Motor neuron (in vitro differentiated cells): ENCODE data around the gene ANKRD30A. TPM values are rescaled to one million over a fixed set of nuclear protein-coding genes. Genes with fewer than 3 reads are reported as not detected.
"Not testable (repeated sequence)": the region's sequence is repeated elsewhere in the genome, so short reads cannot be mapped to it uniquely, and the experiment has no call there.

ENCODE experiments used
- ATAC-seq, 8 experiments: fragments of 200-7000 bp; cut with Tn5 transposase; replicated peaks in 6 of 8; 2 replicates each; pipeline ENCODE4 v1.8.0; 2021; ENCODE audit warnings: mild to moderate bottlenecking in 8 of 8, moderate library complexity in 8 of 8
- H3K27ac ChIP-seq, 2 donors: fragments of 250-450 bp; sonication (Bioruptor Pico); 2 replicates each; pipeline ENCODE4 v1.9.0; 2021; ENCODE audit warnings: antibody characterized with exemption in 2 of 2, mild to moderate bottlenecking in 2 of 2, moderate library complexity in 1 of 2
- H3K4me1 ChIP-seq, 2 donors: fragments of 250-450 bp; sonication (Bioruptor Pico); replicated peaks in 1 of 2; 2 replicates each; pipeline ENCODE4 v1.6.1; 2021; ENCODE audit warnings: antibody characterized with exemption in 2 of 2, mild to moderate bottlenecking in 2 of 2, moderate library complexity in 1 of 2
- H3K4me3 ChIP-seq, 5 donors: fragments of 250-450 bp; sonication (Bioruptor Pico); 2 replicates each; pipeline ENCODE4 v1.9.0; 2021; ENCODE audit warnings: antibody characterized with exemption in 5 of 5, mild to moderate bottlenecking in 5 of 5, moderate library complexity in 4 of 5
- WGBS, 10 experiments: fragments of 450-650 bp; shearing (Covaris generic); methylation state at CpG; one replicate each; pipeline ENCODE4 v1.0.0; 2022; 5-methylcytosine and 5-hydroxymethylcytosine counted together
- in situ Hi-C, 9 experiments: fragments of 400-800 bp; cut with MboI; loops; one replicate each; pipeline ENCODE4 v1.15.0; 2021; ENCODE audit warnings: low sequenced_read_pairs in 9 of 9, low pct_unique_long_range_greater_than_20kb in 2 of 9; ENCODE audit not compliant: unreplicated experiment in 9 of 9
- total RNA-seq, 8 experiments: library from RNA; unstranded; fragments of 300-600 nt; gene quantifications; 2 replicates each; pipeline versions ENCODE4 v1.2.3 to v1.2.4, GENCODE V29; 2022

Gene ANKRD30A
- total RNA-seq, 8 experiments from 2014 or later = 0.14 to 0.52 (median 0.18) TPM; not detected in 4

DNA sequence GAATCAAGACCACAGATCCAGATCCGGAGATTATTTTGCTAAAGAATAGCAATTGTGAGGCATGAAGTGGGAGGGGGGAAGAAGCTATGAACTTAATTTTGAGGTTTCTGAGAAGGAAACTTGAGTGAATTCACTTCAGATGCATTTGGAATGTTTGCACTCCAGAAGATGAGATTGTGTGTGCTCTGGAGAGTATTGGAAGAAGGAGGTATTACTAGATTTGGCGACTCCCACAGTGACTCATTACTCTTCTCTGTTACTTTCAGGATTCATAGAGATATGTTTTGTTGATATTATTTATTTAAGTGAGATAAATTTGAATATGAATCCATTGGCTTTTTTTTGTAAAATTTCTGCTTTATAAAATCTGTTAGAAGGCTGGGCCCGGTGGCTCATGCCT is 80.7 kb downstream of the ANKRD30A start:
- Histone ChIP-seq H3K27ac (no peak overlapping the region), H3K4me3 (no peak overlapping the region), H3K4me1 (no peaks in the 10 kb centered on the region)
- WGBS, 10 experiments = 0 to 100% (median 61%) methylated on average over 1 to 3 of the region's 3 CpGs
- in situ Hi-C loops = no loop called here
- ATAC-seq = no peak

DNA sequence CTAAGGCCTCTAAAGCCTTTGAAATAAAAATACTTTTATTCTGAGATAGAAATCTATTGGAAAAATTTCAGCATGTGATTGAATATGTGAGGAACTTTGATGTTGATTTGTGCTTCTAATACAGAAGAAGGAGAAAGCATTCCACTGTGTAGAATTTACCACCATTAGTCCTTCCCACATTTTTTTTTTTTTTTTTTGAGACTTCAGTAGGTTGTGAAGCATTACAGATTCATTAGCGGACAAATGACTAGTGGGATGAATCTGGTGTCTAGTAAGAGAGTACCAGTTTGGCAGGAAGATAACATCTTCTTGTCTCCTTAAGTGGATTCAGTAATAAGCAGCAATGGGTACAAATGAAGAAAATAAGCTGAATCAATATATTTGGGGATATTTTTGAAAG is 95.5 kb downstream of the ANKRD30A start:
- WGBS, 10 experiments = 0 to 56% (median 17%) methylated on average over 1 of the region's 1 CpG; no CpG with 5 or more reads in 7 of the 10 experiments
- Histone ChIP-seq H3K4me3 (no peak overlapping the region), H3K27ac (no peak overlapping the region), H3K4me1 (peaks cover 13 to 20% of the 10 kb centered on the region in 2 donors)
- ATAC-seq = peak in 2 of 8 experiments; percentile 56 to 61
- in situ Hi-C loops = no loop called here

DNA sequence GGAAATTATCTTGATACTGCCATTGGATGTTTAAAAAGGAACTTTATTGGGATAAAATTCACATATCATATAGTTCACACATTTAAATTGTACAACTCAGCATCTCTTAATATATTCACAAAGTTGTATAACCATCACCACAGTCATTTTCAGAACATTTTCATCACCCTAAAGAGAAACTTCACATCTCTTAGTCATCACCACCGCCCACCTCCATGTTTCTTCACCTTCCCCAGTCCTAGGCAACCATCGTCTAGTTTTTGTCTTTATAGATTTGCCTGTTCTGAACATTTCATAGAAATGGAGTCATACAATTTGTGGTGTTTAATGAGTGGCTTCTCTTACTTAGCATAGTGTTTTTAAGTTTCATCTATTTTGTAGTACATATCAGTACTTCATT is 96.6 kb downstream of the ANKRD30A start:
- Histone ChIP-seq H3K4me1 (peaks cover 13 to 16% of the 10 kb centered on the region in 2 donors), H3K4me3 (no peak overlapping the region), H3K27ac (no peak overlapping the region)
- ATAC-seq = no peak
- WGBS, 10 experiments = 0 to 70% (median 0%) methylated on average over 1 to 2 of the region's 2 CpGs; no CpG with 5 or more reads in 2 of the 10 experiments
- in situ Hi-C loops = no loop called here

DNA sequence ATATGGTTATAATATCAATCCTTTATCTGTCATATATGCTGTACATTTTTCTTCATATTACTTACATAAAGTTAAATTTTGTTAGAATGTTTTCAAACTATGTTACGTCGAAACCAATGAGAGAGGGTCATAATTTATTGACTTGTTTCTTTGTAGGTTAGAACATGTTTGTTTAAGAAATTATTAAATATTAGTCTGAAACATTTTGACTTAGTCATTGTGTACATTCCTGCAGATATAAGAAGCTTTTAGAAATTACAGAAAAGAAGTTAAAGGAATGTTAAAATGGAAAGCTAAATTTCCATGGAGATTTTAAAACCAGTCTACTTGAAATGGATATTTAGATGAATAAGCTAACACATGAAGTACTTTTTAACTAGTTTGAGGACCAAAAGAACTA is 99.8 kb downstream of the ANKRD30A start:
- no peak for ATAC-seq
- H3K4me3 ChIP-seq = no peak overlapping the region
- in situ Hi-C loops = no loop called here
- 6 to 100% (median 63%) methylated on average over 2 of the region's 2 CpGs for WGBS, 10 experiments
- H3K27ac ChIP-seq = no peak overlapping the region
- peaks cover 5 to 15% of the 10 kb centered on the region in 2 donors for H3K4me1 ChIP-seq

DNA sequence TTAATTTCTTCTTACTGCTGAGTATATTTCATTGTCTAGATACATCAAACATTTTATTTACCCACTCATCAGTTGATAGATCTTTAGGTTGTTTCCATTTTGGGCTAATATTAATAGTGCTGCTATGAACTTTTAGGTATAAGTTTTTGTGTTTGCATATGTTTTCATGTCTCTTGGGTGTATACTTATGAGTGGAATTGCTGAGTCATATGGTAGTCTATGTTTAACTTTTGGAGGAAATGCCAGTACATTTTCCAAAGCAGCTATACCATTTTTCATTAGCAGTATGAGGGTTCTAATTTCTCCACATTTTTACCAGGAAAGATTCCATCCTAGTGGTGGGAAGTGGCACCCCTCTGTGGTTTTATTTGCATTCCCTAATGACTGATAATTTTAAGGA is 101.1 kb downstream of the ANKRD30A start:
- no peak for ATAC-seq
- Histone ChIP-seq H3K27ac (no peak overlapping the region), H3K4me1 (peaks cover 0 to 5% of the 10 kb centered on the region in 2 donors), H3K4me3 (no peak overlapping the region)
- in situ Hi-C loops = no loop called here

DNA sequence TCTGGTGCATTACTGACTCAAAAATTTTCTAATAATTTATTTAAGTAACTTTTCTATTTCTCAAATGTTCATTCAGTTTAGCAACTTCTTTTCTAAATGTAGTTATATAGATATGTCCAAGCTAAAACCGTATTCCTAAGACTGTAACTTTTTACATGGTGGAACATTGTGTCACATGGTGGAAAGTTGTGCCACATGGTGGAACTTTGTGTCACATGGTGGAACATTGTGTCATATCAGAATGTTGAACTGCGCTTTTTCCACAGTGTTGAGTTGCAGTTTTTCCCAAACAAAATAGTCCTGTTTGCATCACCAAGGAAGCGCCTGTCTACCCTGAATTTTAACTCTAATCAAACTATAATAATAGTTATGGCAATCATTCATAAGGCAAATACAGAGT is 109.3 kb downstream of the ANKRD30A start:
- in situ Hi-C loops = no loop called here
- Histone ChIP-seq H3K4me3 (no peak overlapping the region), H3K27ac (no peak overlapping the region), H3K4me1 (no peaks in the 10 kb centered on the region)
- WGBS, 10 experiments = 10 to 93% (median 44%) methylated on average over 2 to 3 of the region's 3 CpGs; no CpG with 5 or more reads in 1 of the 10 experiments
- no peak for ATAC-seq

DNA sequence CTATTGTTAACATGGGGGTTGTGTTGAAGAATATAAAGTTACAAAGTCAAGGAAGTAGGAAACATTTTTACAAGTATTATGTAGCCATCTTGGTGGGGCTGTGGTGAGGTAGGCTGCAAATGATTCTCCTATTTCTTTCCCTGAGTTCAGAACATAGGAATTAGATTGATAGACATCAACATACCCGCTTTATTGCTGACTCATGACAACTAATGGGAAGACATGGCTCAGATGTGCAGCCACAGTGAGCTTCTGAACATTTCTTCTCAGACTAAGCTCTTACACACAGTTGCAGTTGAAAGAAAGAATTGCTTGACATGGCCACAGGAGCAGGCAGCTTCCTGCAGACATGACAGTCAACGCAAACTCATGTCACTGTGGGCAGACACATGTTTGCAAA is 110.7 kb downstream of the ANKRD30A start:
- no peak for ATAC-seq
- no peaks in the 10 kb centered on the region for H3K4me1 ChIP-seq
- WGBS, 10 experiments = 0 to 100% (median 41%) methylated on average over 1 to 2 of the region's 2 CpGs; no CpG with 5 or more reads in 2 of the 10 experiments
- in situ Hi-C loops = no loop called here
- no peak overlapping the region for H3K27ac ChIP-seq
- no peak overlapping the region for H3K4me3 ChIP-seq

DNA sequence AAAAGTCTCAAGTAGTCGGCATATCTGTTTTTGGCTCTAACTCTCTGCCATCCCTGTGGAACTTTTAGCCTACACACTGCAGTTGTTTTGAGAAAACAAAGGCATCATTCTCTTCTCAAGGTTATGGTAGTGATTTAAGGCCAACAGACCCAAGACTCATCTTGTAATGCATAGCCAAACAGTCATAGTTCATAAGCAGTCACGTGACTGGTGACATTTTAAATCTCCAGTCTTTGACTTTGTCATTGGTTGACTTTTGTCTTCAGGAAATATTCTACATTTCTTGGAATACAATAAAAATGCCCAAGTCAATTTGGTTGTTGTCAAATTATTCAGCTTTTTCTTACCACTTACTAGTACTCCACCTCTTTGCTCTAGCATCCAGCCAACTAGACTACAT is 114.8 kb downstream of the ANKRD30A start:
- in situ Hi-C loops = no loop called here
- Histone ChIP-seq H3K27ac (no peak overlapping the region), H3K4me1 (no peaks in the 10 kb centered on the region), H3K4me3 (no peak overlapping the region)
- ATAC-seq = no peak
- WGBS, 10 experiments = 15 to 100% (median 43%) methylated on average over 1 to 2 of the region's 2 CpGs; no CpG with 5 or more reads in 3 of the 10 experiments

DNA sequence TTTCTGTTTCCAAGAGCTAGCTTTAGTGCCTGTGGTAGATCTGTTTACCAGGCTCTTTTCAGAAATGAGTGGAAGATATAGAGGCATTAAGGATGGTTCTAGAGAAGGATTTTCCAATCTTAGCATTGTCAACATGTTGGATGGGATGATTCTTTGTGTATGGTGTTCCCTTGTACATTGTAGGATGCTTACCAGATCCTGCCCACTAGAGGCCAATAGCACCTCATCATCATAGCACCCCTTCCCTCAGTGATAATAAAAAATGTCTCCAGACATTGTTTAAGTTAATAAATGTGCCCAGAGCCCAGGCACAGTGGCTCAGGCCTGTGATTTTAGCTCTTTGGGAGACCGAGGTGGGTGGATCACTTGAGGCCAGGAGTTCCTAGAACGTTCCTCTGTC is 121.2 kb downstream of the ANKRD30A start:
- WGBS, 10 experiments = 0 to 100% (median 29%) methylated on average over 1 to 2 of the region's 2 CpGs; no CpG with 5 or more reads in 2 of the 10 experiments
- no peak overlapping the region for H3K4me3 ChIP-seq
- no peak overlapping the region for H3K27ac ChIP-seq
- no peaks in the 10 kb centered on the region for H3K4me1 ChIP-seq
- in situ Hi-C loops = no loop called here
- no peak for ATAC-seq

DNA sequence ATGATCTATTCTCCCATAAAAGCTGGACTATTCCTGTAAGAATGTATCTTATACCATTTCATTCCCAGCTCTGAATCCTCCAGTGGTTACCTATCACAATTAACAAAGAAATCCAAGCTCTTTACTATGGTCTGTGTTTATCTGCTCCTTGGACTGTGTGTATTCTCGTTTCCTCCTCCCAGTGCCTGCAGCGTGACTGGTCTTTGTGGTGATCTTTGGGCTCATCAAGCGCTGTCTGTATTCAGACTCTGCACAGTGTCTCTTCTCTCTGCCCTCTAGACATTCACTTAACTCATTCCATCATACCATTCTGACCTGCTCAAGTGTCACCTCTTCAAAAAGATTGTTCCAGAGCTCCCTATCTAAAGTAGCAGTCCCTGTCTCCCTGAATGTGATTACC is 130.4 kb downstream of the ANKRD30A start:
- ATAC-seq, H3K27ac ChIP-seq, H3K4me1 ChIP-seq, H3K4me3 ChIP-seq: not testable (repeated sequence)
- WGBS, 10 experiments = 0 to 100% (median 13%) methylated on average over 1 to 3 of the region's 3 CpGs; no CpG with 5 or more reads in 2 of the 10 experiments
- in situ Hi-C loops = loop anchor here in 1 of 9 experiments (25.0 kb wide), 1 partner anchor 344 kb away; no protein-coding TSS in a partner anchor

DNA sequence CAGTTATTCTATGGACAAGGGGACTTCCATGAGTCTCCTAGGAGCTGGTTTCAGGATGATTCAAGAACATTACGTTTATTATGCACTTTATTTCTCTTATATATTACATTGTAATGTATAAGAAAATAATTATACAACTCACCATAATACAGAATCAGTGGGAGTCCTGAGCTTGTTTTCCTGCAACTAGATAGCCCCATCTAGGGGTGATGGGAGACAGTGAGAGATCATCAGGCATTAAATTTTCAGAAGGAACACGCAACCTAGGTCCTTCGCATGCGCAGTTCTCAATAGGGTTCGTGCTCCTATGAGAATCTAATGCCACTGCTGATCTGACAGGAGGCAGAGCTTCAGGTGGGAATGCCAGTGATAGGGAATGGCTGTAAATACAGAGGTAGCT is 137.9 kb downstream of the ANKRD30A start:
- WGBS, 10 experiments = 17 to 53% (median 32%) methylated on average over 1 to 5 of the region's 5 CpGs; no CpG with 5 or more reads in 4 of the 10 experiments
- peak in 1 of 8 experiments; percentile 38 for ATAC-seq
- H3K4me1 ChIP-seq = no peaks in the 10 kb centered on the region

DNA sequence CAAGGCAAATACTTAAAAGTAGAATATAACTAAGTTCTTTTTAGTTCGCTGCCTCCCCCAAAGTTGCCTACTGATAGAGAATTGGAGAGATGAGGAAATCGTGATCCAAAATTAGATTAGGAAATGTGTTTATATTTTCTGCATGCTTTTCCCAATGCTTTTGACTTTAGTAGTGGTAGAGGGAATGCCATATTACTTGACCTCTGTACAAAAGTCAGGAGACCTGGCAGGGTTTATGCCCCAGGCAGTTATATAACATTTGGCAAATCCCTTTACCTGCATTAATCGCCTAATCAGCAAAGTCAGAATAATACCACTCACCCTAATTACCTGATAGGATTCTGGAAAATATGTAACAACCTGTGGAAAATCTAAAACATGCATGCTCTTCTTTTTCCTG is 142.9 kb downstream of the ANKRD30A start:
- WGBS, 10 experiments = 0 to 100% (median 9%) methylated on average over 1 to 3 of the region's 3 CpGs; no CpG with 5 or more reads in 1 of the 10 experiments
- in situ Hi-C loops = loop anchor here in 1 of 9 experiments (25.0 kb wide), 1 partner anchor 356 kb away; no protein-coding TSS in a partner anchor
- Histone ChIP-seq H3K4me3 (no peak overlapping the region), H3K4me1 (no peaks in the 10 kb centered on the region), H3K27ac (no peak overlapping the region)
- ATAC-seq = no peak

More for the DNA sequence above, 137.9 kb downstream of the ANKRD30A start:
- in situ Hi-C loops = loop anchor here in 1 of 9 experiments (25.0 kb wide), 1 partner anchor 351 kb away; no protein-coding TSS in a partner anchor
- no peak overlapping the region for H3K27ac ChIP-seq
- no peak overlapping the region for H3K4me3 ChIP-seq

DNA sequence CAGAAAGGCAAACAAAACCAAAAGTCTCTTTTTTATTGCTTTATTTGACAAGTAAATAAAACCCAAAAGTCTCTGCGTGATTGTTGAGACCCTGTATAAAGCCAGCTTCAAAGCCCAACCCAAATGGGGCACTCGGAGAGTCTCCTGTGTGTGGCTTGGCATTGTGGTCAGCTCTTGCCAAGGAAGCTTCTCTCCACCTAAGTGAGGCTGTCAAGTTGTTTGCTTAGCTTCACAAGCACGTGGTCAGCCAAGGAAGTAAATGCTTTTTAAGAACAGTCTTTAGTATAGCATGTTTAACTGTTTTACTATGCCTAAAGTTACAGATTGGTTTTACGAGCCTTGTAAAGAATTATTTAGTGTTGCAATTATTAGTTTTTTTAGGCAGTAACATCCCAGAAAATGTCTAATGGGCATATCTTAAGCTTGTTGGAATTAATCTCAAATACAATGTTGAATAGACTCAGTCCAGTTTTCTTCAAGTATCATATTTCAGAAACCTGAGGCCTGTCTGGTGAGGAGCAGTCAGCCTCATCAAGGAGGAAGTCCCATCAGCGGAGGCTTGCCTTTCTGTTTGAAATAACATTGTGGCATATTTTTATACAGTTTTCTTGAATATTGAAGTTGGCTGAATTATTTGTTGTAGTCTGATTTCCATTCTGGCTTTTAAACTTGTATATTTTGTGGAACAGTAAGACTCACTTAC is 144.3 kb downstream of the ANKRD30A start:
- Histone ChIP-seq H3K4me1 (no peaks in the 10 kb centered on the region), H3K4me3 (no peak overlapping the region), H3K27ac (no peak overlapping the region)
- ATAC-seq = no peak
- 6 to 90% (median 37%) methylated on average over 1 to 5 of the region's 5 CpGs for WGBS, 10 experiments
- in situ Hi-C loops = loop anchor here in 1 of 9 experiments (25.0 kb wide), 1 partner anchor 357 kb away; no protein-coding TSS in a partner anchor
